ENCODE results near the gene BBS9.

BBS9 gene

DNA sequence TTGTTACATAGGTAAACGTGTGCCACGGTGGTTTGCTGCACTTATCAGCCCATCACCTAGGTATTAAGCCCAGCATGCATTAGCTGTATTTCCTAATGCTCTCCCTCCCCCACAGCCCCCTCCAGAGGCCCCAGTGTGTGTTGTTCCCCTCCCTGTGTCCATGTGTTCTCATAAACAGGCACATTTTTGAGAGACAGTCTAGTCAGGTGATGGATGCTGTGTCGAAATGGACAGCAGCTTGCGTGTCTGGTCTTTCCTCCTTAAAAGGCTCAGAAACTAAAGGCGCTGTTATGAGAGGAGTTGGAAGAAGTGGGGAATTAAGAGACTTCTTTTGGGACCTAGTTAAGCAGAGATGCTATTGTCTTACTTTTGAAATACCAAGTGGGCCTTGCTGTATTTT lies 296.0 kb downstream of the BBS9 start:
- TF ChIP-seq, protein P1, sequence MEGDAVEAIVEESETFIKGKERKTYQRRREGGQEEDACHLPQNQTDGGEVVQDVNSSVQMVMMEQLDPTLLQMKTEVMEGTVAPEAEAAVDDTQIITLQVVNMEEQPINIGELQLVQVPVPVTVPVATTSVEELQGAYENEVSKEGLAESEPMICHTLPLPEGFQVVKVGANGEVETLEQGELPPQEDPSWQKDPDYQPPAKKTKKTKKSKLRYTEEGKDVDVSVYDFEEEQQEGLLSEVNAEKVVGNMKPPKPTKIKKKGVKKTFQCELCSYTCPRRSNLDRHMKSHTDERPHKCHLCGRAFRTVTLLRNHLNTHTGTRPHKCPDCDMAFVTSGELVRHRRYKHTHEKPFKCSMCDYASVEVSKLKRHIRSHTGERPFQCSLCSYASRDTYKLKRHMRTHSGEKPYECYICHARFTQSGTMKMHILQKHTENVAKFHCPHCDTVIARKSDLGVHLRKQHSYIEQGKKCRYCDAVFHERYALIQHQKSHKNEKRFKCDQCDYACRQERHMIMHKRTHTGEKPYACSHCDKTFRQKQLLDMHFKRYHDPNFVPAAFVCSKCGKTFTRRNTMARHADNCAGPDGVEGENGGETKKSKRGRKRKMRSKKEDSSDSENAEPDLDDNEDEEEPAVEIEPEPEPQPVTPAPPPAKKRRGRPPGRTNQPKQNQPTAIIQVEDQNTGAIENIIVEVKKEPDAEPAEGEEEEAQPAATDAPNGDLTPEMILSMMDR (conservative IDR thresholded peaks at IDR 0.05; ENCODE audit: low read depth, low read length) = no peak
- Histone ChIP-seq H3K79me2 (ENCODE audit: insufficient read depth, low read depth) (no peaks in the 10 kb centered on the region), H3K9ac (no peak overlapping the region)

DNA sequence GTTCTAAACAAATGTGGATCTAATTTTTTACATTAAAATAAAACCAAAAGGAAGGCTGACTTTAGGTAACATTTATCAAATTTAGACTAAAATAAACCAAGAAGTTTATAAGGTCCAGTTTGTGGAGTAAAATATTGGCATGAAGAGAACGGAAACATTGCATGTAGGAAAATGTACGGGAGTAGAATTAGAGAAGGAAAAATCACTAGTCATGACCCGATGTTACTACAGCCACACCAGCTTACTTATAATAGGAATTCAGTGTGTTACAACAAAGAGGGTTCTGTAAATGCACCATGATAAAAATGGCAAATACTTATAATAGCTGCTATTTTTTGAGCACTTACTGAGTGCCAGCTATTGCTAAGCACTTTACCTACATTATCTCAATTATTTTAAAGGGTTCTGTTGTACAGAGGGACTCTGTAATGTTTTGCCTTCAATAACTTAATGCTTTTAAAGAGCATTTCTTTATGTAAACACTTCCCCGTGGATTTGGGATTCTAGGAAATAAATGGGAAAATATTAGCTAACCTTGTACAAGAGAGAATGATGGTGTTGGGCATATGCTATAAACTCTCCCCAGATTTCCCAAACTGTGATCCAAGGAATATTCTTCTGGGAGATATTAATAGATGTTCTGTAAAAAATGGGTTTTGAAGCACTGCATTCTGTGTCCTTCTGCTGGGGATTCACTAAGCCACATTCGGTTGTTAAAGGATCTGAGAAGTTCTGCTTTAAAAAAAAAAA lies 296.7 kb downstream of the BBS9 start:
- Histone ChIP-seq H3K9ac (no peak overlapping the region), H3K27ac (no peak overlapping the region), H4K20me1 (ENCODE audit: insufficient read depth) (no peaks in the 10 kb centered on the region), H3K4me3 (IDR thresholded peaks at IDR 0.05; ENCODE audit: insufficient read depth, low read depth, low read length) (no peak overlapping the region), H3K27me3 (ENCODE audit: insufficient read depth, low read depth) (no peaks in the 10 kb centered on the region), H3K79me2 (ENCODE audit: insufficient read depth, low read depth) (no peaks in the 10 kb centered on the region), H3K36me3 (ENCODE audit: insufficient read depth) (no peaks in the 10 kb centered on the region), H2AFZ (ENCODE audit: low read depth) (no peak overlapping the region), H3K4me1 (ENCODE audit: low read depth, poor library complexity, severe bottlenecking) (no peaks in the 10 kb centered on the region), H3K4me2 (no peak overlapping the region)
- TF ChIP-seq, protein P1 (conservative IDR thresholded peaks at IDR 0.05; ENCODE audit: low read depth, low read length) = no peak

More for the DNA sequence above, 296.0 kb downstream of the BBS9 start:
- no peaks in the 10 kb centered on the region for H3K4me1 ChIP-seq (ENCODE audit: low read depth, poor library complexity, severe bottlenecking)
- no peaks in the 10 kb centered on the region for H3K36me3 ChIP-seq (ENCODE audit: insufficient read depth)
- no peak overlapping the region for H3K4me2 ChIP-seq
- H2AFZ ChIP-seq (ENCODE audit: low read depth) = no peak overlapping the region
- no peaks in the 10 kb centered on the region for H3K27me3 ChIP-seq (ENCODE audit: insufficient read depth, low read depth)
- H4K20me1 ChIP-seq (ENCODE audit: insufficient read depth) = no peaks in the 10 kb centered on the region
- H3K4me3 ChIP-seq (IDR thresholded peaks at IDR 0.05; ENCODE audit: insufficient read depth, low read depth, low read length) = no peak overlapping the region
- no peak overlapping the region for H3K27ac ChIP-seq

DNA sequence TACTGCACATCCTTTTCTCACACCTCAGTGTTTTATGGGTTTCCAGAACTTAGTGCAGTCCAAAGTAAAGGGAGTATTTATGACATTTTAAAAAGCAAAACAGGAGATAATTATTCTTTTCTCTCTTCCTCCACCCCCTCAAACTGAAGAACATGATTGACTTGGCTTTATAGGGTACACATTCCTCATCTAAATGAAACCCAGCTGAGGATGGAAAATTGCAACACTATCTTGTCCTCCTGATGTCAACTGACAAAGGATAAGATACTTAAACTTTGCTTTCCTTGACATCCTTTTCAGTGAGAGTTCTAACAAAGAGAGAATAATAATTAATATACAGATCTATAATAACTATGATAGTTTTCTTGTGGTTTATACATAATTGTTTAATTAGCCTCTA lies 299.1 kb downstream of the BBS9 start:
- TF ChIP-seq, protein P1 (conservative IDR thresholded peaks at IDR 0.05; ENCODE audit: low read depth, low read length) = no peak
- no peaks in the 10 kb centered on the region for H3K27me3 ChIP-seq (ENCODE audit: insufficient read depth, low read depth)
- H3K36me3 ChIP-seq (ENCODE audit: insufficient read depth) = no peaks in the 10 kb centered on the region
- H3K27ac ChIP-seq = no peak overlapping the region
- no peaks in the 10 kb centered on the region for H3K4me1 ChIP-seq (ENCODE audit: low read depth, poor library complexity, severe bottlenecking)
- H3K9ac ChIP-seq = no peak overlapping the region
- H4K20me1 ChIP-seq (ENCODE audit: insufficient read depth) = no peaks in the 10 kb centered on the region
- H3K4me2 ChIP-seq = no peak overlapping the region
- no peak overlapping the region for H3K4me3 ChIP-seq (IDR thresholded peaks at IDR 0.05; ENCODE audit: insufficient read depth, low read depth, low read length)
- no peaks in the 10 kb centered on the region for H3K79me2 ChIP-seq (ENCODE audit: insufficient read depth, low read depth)
- no peak overlapping the region for H2AFZ ChIP-seq (ENCODE audit: low read depth)

DNA sequence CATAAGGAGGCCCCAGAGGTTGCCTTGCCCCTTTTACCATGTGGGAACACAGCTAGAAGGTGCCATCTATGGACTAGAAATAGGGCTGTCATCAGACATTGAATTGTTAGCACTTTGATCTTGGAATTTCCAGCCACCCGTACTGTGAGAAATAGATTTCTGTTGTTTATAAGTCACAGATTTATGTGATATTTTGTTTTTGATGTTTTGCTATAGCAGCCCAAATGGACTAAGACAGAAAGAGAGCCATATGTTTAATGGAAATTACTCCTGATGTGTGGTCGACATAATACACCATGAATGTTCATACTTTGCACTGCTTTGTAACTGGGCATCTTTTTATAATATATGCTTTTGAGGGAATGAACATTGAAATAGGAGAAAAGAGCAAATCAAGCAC lies 302.2 kb downstream of the BBS9 start:
- Histone ChIP-seq H3K27ac (no peak overlapping the region), H3K4me2 (no peak overlapping the region), H4K20me1 (ENCODE audit: insufficient read depth) (no peaks in the 10 kb centered on the region), H3K36me3 (ENCODE audit: insufficient read depth) (no peaks in the 10 kb centered on the region), H3K79me2 (ENCODE audit: insufficient read depth, low read depth) (no peaks in the 10 kb centered on the region), H3K27me3 (ENCODE audit: insufficient read depth, low read depth) (no peaks in the 10 kb centered on the region), H3K4me3 (IDR thresholded peaks at IDR 0.05; ENCODE audit: insufficient read depth, low read depth, low read length) (no peak overlapping the region), H3K9ac (no peak overlapping the region), H3K4me1 (ENCODE audit: low read depth, poor library complexity, severe bottlenecking) (no peaks in the 10 kb centered on the region), H2AFZ (ENCODE audit: low read depth) (no peak overlapping the region)
- TF ChIP-seq, protein P1 (conservative IDR thresholded peaks at IDR 0.05; ENCODE audit: low read depth, low read length) = no peak

Data from KMS-11 (cell line).